NCI-H446 treated with DMSO at 0.1 percent for 48 hours (cell line): Measurements from ENCODE around the gene PRC1.
A peak's percentile ranks its signal among the peaks of the same experiment; 100 is the strongest.

Source experiments
- DNase-seq: peaks from one replicate; lab custom pipeline; 2025; lab: John Stamatoyannopoulos, UW

Gene PRC1

GRCh38 chr15:90955624-90956273 lies 38.6 kb downstream of the PRC1 start:
- DNase-seq: no peak

- no peak for DNase-seq
Observed at GRCh38 chr15:90954712-90955623, 39.4 kb downstream of the PRC1 start, which contains the start of gene RCCD1. Gene RCCD1, plus strand, starts transcription at chr15:90954884. Its CDS starts 1,851 bp downstream, at chr15:90956735.

- no peak for DNase-seq
Observed at GRCh38 chr15:90953947-90954711, 40.2 kb downstream of the PRC1 start.

GRCh38 chr15:90952901-90953677 lies 41.2 kb downstream of the PRC1 start:
- DNase-seq: no peak

GRCh38 chr15:90950676-90951075 lies 43.7 kb downstream of the PRC1 start:
- no peak for DNase-seq

GRCh38 chr15:90949979-90950675 lies 44.2 kb downstream of the PRC1 start:
- no peak for DNase-seq

- DNase-seq: no peak
Observed at GRCh38 chr15:90948506-90948905, 45.8 kb downstream of the PRC1 start.

- DNase-seq: no peak
Observed at GRCh38 chr15:90947577-90948357, 46.6 kb downstream of the PRC1 start.

- DNase-seq: no peak
Observed at GRCh38 chr15:90946941-90947576, 47.3 kb downstream of the PRC1 start.

GRCh38 chr15:90946538-90946937 lies 47.8 kb downstream of the PRC1 start:
- DNase-seq: no peak

GRCh38 chr15:90945091-90945490 lies 49.2 kb downstream of the PRC1 start:
- no peak for DNase-seq

GRCh38 chr15:90942354-90943120 lies 51.8 kb downstream of the PRC1 start:
- no peak for DNase-seq

- no peak for DNase-seq
Observed at GRCh38 chr15:90941038-90941437, 53.3 kb downstream of the PRC1 start.

- no peak for DNase-seq
Observed at GRCh38 chr15:90939756-90940155, 54.6 kb downstream of the PRC1 start.

GRCh38 chr15:90938261-90938660 lies 56.1 kb downstream of the PRC1 start:
- DNase-seq: no peak

GRCh38 chr15:90936823-90937222 lies 57.5 kb downstream of the PRC1 start:
- DNase-seq: no peak

- peak; percentile 41 for DNase-seq
Observed at GRCh38 chr15:90934949-90935751, 59.2 kb downstream of the PRC1 start, which contains the start of gene UNC45A. Gene UNC45A, plus strand, starts transcription at chr15:90935285. Its CDS starts 40 bp downstream, at chr15:90935325.
